Measurements from ENCODE around the gene FOXM1. TPM values are rescaled to one million over a fixed set of nuclear protein-coding genes. Genes with fewer than 3 reads are reported as not detected.

Gene FOXM1
- total RNA-seq, 2 experiments from 2014 or later, result 119 to 131 TPM

Other genes with a start within 250 kb of the FOXM1 start
- 10 to 100 TPM; 47.2 to 68.2 TPM for gene FKBP4, start 82.2 kb downstream of the FOXM1 start, total RNA-seq
- gene ITFG2, start 64.5 kb downstream of the FOXM1 start, total RNA-seq, result 10 to 100 TPM; 43.5 to 48.2 TPM
- gene NRIP2, start 42.1 kb downstream of the FOXM1 start, total RNA-seq, result not detected
- gene TEX52, start 20.1 kb downstream of the FOXM1 start, total RNA-seq, result under 1 TPM; 0.29 to 0.35 TPM
- 10 to 100 TPM; 53.6 to 61.4 TPM for gene RHNO1, start within 50 bp of the FOXM1 start, total RNA-seq
- gene TULP3, start 13.7 kb upstream of the FOXM1 start, total RNA-seq, result 1 to 10 TPM; 8.6 to 9.1 TPM
- under 1 TPM; 0.69 to 1.00 TPM for gene TEAD4, start 82.2 kb upstream of the FOXM1 start, total RNA-seq
- gene TSPAN9, start 200.2 kb upstream of the FOXM1 start, total RNA-seq, result under 1 TPM in 1 of 2 experiments, not detected in 1; 0.15 TPM

Data from activated CD4-positive, alpha-beta T cell treated with anti-CD3 and anti-CD28 coated beads, Interleukin-2, amount 10 ng/mL, durations not matched to agents 7 days and 5 days (primary cell).